GM21381 (cell line): ENCODE data around the gene COIL.

ENCODE experiments used
- ATAC-seq: cut with Tn5 transposase; IDR thresholded peaks from one replicate; pipeline ENCODE4 v1.9.1; 2021; ENCODE audit warnings: mild to moderate bottlenecking, moderate library complexity; ENCODE audit not compliant: unreplicated experiment

COIL gene

GRCh38 chr17:56937687-56938086 lies 23.2 kb downstream of the COIL start:
- ATAC-seq: no peak

- no peak for ATAC-seq
Measured at GRCh38 chr17:56936697-56937322, 24.0 kb downstream of the COIL start.

GRCh38 chr17:56935461-56935860 lies 25.4 kb downstream of the COIL start:
- no peak for ATAC-seq

GRCh38 chr17:56934280-56934679 lies 26.6 kb downstream of the COIL start:
- ATAC-seq: no peak

GRCh38 chr17:56933868-56934267 lies 27.0 kb downstream of the COIL start:
- ATAC-seq: no peak

GRCh38 chr17:56933151-56933745 lies 27.6 kb downstream of the COIL start:
- ATAC-seq: no peak

- ATAC-seq: no peak
Measured at GRCh38 chr17:56930739-56931337, 30.0 kb downstream of the COIL start.

GRCh38 chr17:56929362-56929969 lies 31.4 kb downstream of the COIL start:
- no peak for ATAC-seq

GRCh38 chr17:56928586-56928985 lies 32.3 kb downstream of the COIL start:
- ATAC-seq: no peak

GRCh38 chr17:56926704-56927103 lies 34.1 kb downstream of the COIL start:
- no peak for ATAC-seq

- no peak for ATAC-seq
Measured at GRCh38 chr17:56926270-56926669, 34.6 kb downstream of the COIL start.

- ATAC-seq: no peak
Measured at GRCh38 chr17:56925088-56925487, 35.8 kb downstream of the COIL start.

GRCh38 chr17:56919717-56920116 lies 41.1 kb downstream of the COIL start:
- ATAC-seq: no peak

- ATAC-seq: no peak
Measured at GRCh38 chr17:56918916-56919315, 41.9 kb downstream of the COIL start.

- no peak for ATAC-seq
Measured at GRCh38 chr17:56917559-56918296, 43.1 kb downstream of the COIL start.

- ATAC-seq: no peak
Measured at GRCh38 chr17:56914581-56915273, 46.1 kb downstream of the COIL start.

- ATAC-seq: peak; percentile 69
Measured at GRCh38 chr17:56913867-56914580, 46.8 kb downstream of the COIL start, which contains the start of gene TRIM25. TRIM25 (minus strand) TSS chr17:56914049; CDS start chr17:56913988, 61 bp downstream.

- peak; percentile 27 for ATAC-seq
Measured at GRCh38 chr17:56913353-56913866, 47.4 kb downstream of the COIL start.

- ATAC-seq: no peak
Measured at GRCh38 chr17:56913000-56913311, 47.9 kb downstream of the COIL start.
